Measurements from ENCODE around the gene CYB561. TPM values are rescaled to one million over a fixed set of nuclear protein-coding genes. Genes with fewer than 3 reads are reported as not detected.

Gene CYB561
- total RNA-seq, 1 experiment from 2014 or later, result 29.1 TPM

DNA sequence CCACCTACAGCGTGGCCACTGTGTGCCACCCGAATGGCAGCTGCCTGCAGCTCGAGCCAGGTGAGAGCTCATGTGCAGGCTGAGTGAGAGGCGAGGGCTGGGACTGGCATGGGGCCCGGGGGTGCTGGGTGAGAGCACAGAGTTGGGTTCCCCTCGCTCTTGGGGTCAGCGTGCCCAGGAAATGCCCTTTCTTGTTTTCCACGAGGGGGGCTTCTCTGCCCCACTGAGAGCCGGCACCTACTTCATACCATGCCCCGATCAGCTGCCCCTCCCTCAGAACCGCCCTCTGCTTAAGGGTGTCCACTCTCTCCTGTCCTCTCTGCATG lies 40.9 kb upstream of the CYB561 start:
- BruUV-seq (replicated peaks), result no TSS peak
- no peak overlapping the region for H3K27ac ChIP-seq (ENCODE audit: low read depth, low read length, poor library complexity, severe bottlenecking)
- POLR2A ChIA-PET (ENCODE audit: low non-redundant PET), result no interaction called here
- intact Hi-C loops (cut with micrococcal nuclease; ENCODE audit: unreplicated experiment), result no loop called here
- no peaks in the 10 kb centered on the region for H3K9me3 ChIP-seq (ENCODE audit: low read depth, low read length, poor library complexity, severe bottlenecking)
- no peak for DNase-seq (ENCODE audit: low spot score)
- no peak overlapping the region for H3K4me3 ChIP-seq (ENCODE audit: low read depth, low read length, poor library complexity, severe bottlenecking)
- no peaks in the 10 kb centered on the region for H3K27me3 ChIP-seq (replicated peaks; ENCODE audit: insufficient read depth, low read depth, low read length, poor library complexity)
- TF ChIP-seq, protein P1, sequence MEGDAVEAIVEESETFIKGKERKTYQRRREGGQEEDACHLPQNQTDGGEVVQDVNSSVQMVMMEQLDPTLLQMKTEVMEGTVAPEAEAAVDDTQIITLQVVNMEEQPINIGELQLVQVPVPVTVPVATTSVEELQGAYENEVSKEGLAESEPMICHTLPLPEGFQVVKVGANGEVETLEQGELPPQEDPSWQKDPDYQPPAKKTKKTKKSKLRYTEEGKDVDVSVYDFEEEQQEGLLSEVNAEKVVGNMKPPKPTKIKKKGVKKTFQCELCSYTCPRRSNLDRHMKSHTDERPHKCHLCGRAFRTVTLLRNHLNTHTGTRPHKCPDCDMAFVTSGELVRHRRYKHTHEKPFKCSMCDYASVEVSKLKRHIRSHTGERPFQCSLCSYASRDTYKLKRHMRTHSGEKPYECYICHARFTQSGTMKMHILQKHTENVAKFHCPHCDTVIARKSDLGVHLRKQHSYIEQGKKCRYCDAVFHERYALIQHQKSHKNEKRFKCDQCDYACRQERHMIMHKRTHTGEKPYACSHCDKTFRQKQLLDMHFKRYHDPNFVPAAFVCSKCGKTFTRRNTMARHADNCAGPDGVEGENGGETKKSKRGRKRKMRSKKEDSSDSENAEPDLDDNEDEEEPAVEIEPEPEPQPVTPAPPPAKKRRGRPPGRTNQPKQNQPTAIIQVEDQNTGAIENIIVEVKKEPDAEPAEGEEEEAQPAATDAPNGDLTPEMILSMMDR (conservative IDR thresholded peaks at IDR 0.05; ENCODE audit: low read depth, low read length), result no peak
- TF ChIP-seq EZH2 (IDR thresholded peaks at IDR 0.05; ENCODE audit: borderline replicate concordance, low read depth, low read length, poor library complexity, severe bottlenecking), result no peak
- CTCF ChIA-PET, result no interaction called here
- no peaks in the 10 kb centered on the region for H3K4me1 ChIP-seq (ENCODE audit: insufficient read depth, low read length, poor library complexity, severe bottlenecking)
- no peaks in the 10 kb centered on the region for H3K36me3 ChIP-seq (ENCODE audit: insufficient read depth, low read length, poor library complexity, severe bottlenecking)

DNA sequence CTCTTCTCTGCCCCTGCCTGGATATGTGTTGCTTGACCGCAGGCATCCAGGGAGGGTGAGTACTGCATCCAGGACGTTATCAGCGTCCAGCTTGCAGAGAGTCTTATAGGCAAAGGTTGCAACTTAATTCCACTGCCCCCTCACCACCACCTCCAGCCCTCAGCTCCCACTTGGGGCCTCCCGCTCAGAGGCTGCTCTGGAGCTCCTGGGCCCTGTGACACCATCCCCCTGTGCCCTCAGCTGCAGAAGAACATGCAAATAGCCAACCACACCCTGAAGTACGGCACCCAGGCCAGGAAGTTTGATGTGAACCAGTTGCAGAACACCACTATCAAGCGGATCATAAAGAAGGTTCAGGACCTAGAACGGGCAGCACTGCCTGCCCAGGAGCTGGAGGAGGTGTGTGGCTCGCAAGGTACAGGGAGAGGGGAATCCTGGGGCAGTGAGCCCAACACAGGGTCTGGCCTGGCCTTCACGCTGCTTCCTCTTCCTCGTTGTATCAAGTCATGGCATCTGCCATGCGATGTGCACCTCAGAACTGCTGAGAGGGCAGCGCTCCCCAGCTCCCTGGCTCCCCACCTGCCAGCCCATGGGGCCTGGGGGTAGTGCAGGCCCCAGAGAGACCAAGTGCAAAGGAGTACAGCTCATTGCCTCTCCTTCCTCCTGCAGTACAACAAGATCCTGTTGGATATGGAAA lies 40.4 kb upstream of the CYB561 start:
- intact Hi-C loops (cut with micrococcal nuclease; ENCODE audit: unreplicated experiment), result no loop called here
- CTCF ChIA-PET, result no interaction called here
- POLR2A ChIA-PET (ENCODE audit: low non-redundant PET), result no interaction called here
- Histone ChIP-seq H3K4me1 (ENCODE audit: insufficient read depth, low read length, poor library complexity, severe bottlenecking) (no peaks in the 10 kb centered on the region), H3K27ac (ENCODE audit: low read depth, low read length, poor library complexity, severe bottlenecking) (no peak overlapping the region), H3K9me3 (ENCODE audit: low read depth, low read length, poor library complexity, severe bottlenecking) (no peaks in the 10 kb centered on the region), H3K36me3 (ENCODE audit: insufficient read depth, low read length, poor library complexity, severe bottlenecking) (no peaks in the 10 kb centered on the region), H3K4me3 (ENCODE audit: low read depth, low read length, poor library complexity, severe bottlenecking) (no peak overlapping the region), H3K27me3 (replicated peaks; ENCODE audit: insufficient read depth, low read depth, low read length, poor library complexity) (no peaks in the 10 kb centered on the region)
- TF ChIP-seq, protein P1 (conservative IDR thresholded peaks at IDR 0.05; ENCODE audit: low read depth, low read length), result no peak
- TF ChIP-seq EZH2 (IDR thresholded peaks at IDR 0.05; ENCODE audit: borderline replicate concordance, low read depth, low read length, poor library complexity, severe bottlenecking), result no peak
- no peak for DNase-seq (ENCODE audit: low spot score)
- no TSS peak for BruUV-seq (replicated peaks)

DNA sequence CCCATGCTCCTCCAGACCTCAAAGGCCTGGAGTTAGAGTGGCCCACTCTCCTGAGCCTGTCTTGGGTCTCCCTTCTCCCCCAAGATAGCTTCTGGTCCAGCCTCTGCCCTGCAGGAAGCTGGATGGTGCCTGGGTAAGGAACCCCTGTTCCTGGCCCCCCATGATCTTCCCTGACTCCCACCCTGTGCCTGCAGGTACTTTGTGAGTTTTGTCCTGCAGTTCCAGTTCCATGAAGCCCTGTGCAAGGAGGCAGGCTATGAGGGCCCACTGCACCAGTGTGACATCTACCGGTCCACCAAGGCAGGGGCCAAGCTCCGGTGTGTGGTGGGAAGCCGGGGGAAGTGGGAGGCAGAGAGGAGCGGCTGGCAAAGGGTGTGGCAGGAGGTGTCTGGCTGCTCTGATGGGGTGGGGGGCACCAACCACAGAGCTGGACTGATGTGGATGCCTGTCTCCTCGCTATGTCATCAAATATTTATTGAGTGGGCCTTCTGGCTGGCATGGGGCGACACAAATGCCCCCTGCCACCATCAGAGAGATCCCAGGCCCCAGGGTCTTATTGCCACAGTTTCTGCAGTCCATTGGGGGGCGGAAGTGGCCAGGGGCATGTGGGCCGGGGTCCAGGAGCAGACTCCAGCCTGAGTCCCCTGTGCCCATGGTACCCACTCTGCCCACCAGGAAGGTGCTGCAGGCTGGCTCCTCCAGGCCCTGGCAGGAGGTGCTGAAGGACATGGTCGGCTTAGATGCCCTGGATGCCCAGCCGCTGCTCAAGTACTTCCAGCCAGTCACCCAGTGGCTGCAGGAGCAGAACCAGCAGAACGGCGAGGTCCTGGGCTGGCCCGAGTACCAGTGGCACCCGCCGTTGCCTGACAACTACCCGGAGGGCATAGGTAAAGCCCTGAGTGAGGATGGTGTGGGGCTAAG lies 37.8 kb upstream of the CYB561 start:
- DNase-seq (ENCODE audit: low spot score), result no peak
- TF ChIP-seq EZH2 (IDR thresholded peaks at IDR 0.05; ENCODE audit: borderline replicate concordance, low read depth, low read length, poor library complexity, severe bottlenecking), result no peak
- TF ChIP-seq, protein P1 (conservative IDR thresholded peaks at IDR 0.05; ENCODE audit: low read depth, low read length), result no peak
- Histone ChIP-seq H3K4me3 (ENCODE audit: low read depth, low read length, poor library complexity, severe bottlenecking) (no peak overlapping the region), H3K27me3 (replicated peaks; ENCODE audit: insufficient read depth, low read depth, low read length, poor library complexity) (no peaks in the 10 kb centered on the region), H3K36me3 (ENCODE audit: insufficient read depth, low read length, poor library complexity, severe bottlenecking) (no peaks in the 10 kb centered on the region), H3K4me1 (ENCODE audit: insufficient read depth, low read length, poor library complexity, severe bottlenecking) (peaks cover 9% of the 10 kb centered on the region), H3K27ac (ENCODE audit: low read depth, low read length, poor library complexity, severe bottlenecking) (no peak overlapping the region), H3K9me3 (ENCODE audit: low read depth, low read length, poor library complexity, severe bottlenecking) (no peaks in the 10 kb centered on the region)
- CTCF ChIA-PET, result no interaction called here
- intact Hi-C loops (cut with micrococcal nuclease; ENCODE audit: unreplicated experiment), result no loop called here
- POLR2A ChIA-PET (ENCODE audit: low non-redundant PET), result no interaction called here
- no TSS peak for BruUV-seq (replicated peaks)

All from A673 (cell line).